ENCODE measurements around the gene ANKS1B.

ANKS1B gene

DNA sequence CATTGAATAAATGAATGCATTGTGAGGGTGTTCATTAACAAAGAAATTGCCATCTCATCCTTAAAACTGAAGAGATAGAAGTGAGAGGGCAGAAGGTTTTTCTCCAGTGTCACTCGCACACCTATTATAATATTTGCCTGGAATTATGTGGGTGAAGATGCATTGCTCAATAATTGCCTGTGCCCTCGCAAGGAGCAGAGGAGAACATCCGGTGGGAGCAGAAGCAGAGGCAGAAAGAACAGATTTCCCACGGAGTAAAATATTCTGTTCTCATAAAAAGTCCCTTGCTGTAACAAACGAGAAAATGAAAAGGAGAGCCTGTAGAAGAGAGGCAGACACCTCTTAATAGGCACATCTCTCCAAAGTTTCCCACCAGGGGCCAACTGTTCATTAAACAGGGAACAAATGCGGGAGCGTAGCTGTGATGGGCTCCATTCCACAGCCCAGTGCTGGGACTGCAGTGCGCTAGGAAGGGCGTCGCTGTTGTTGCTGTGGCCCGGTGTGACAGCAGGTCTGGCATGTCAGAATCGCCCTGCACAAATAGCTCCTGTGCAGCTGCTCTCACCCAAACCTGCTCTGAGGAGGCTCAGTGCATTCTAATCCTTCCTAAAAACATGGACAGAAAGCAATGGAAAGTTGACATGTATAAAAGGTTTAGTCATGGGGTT is 979.8 kb downstream of the ANKS1B start:
- Histone ChIP-seq H3K4me3 (IDR thresholded peaks at IDR 0.05; ENCODE audit: insufficient read depth, low read depth, low read length) (no peak overlapping the region), H3K79me2 (ENCODE audit: insufficient read depth, low read depth) (no peaks in the 10 kb centered on the region), H3K4me1 (ENCODE audit: low read depth, poor library complexity, severe bottlenecking) (no peaks in the 10 kb centered on the region), H2AFZ (ENCODE audit: low read depth) (no peak overlapping the region), H4K20me1 (ENCODE audit: insufficient read depth) (no peaks in the 10 kb centered on the region), H3K36me3 (ENCODE audit: insufficient read depth) (no peaks in the 10 kb centered on the region), H3K9ac (no peak overlapping the region), H3K4me2 (no peak overlapping the region), H3K27ac (no peak overlapping the region), H3K27me3 (ENCODE audit: insufficient read depth, low read depth) (no peaks in the 10 kb centered on the region)
- TF ChIP-seq, protein P1, sequence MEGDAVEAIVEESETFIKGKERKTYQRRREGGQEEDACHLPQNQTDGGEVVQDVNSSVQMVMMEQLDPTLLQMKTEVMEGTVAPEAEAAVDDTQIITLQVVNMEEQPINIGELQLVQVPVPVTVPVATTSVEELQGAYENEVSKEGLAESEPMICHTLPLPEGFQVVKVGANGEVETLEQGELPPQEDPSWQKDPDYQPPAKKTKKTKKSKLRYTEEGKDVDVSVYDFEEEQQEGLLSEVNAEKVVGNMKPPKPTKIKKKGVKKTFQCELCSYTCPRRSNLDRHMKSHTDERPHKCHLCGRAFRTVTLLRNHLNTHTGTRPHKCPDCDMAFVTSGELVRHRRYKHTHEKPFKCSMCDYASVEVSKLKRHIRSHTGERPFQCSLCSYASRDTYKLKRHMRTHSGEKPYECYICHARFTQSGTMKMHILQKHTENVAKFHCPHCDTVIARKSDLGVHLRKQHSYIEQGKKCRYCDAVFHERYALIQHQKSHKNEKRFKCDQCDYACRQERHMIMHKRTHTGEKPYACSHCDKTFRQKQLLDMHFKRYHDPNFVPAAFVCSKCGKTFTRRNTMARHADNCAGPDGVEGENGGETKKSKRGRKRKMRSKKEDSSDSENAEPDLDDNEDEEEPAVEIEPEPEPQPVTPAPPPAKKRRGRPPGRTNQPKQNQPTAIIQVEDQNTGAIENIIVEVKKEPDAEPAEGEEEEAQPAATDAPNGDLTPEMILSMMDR (conservative IDR thresholded peaks at IDR 0.05; ENCODE audit: low read depth, low read length) = no peak

DNA sequence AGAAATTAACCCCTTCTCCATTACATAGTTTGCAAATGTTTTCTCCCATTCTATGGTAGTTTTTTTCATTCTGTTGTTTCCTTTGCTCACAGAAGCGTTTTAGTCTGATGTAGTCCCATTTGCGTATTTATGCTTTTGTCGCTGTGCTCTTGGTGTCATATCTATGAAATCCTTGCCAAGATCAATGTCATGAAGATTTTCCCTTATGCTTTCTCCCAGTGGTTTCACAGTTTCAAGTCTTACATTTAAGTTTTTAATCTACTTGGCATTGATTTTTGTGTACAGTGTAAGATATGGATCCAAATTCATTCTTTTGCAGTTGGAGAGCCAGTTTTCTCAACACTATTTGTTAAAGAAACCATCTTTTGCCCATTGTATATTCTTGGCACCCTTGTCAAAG is 982.0 kb downstream of the ANKS1B start:
- no peak overlapping the region for H2AFZ ChIP-seq (ENCODE audit: low read depth)
- H3K27ac ChIP-seq = no peak overlapping the region
- no peaks in the 10 kb centered on the region for H3K79me2 ChIP-seq (ENCODE audit: insufficient read depth, low read depth)
- TF ChIP-seq, protein P1 (conservative IDR thresholded peaks at IDR 0.05; ENCODE audit: low read depth, low read length) = no peak
- no peaks in the 10 kb centered on the region for H3K4me1 ChIP-seq (ENCODE audit: low read depth, poor library complexity, severe bottlenecking)
- H3K9ac ChIP-seq = no peak overlapping the region
- H3K36me3 ChIP-seq (ENCODE audit: insufficient read depth) = no peaks in the 10 kb centered on the region
- H3K4me2 ChIP-seq = no peak overlapping the region
- H4K20me1 ChIP-seq (ENCODE audit: insufficient read depth) = no peaks in the 10 kb centered on the region
- no peak overlapping the region for H3K4me3 ChIP-seq (IDR thresholded peaks at IDR 0.05; ENCODE audit: insufficient read depth, low read depth, low read length)
- H3K27me3 ChIP-seq (ENCODE audit: insufficient read depth, low read depth) = no peaks in the 10 kb centered on the region

DNA sequence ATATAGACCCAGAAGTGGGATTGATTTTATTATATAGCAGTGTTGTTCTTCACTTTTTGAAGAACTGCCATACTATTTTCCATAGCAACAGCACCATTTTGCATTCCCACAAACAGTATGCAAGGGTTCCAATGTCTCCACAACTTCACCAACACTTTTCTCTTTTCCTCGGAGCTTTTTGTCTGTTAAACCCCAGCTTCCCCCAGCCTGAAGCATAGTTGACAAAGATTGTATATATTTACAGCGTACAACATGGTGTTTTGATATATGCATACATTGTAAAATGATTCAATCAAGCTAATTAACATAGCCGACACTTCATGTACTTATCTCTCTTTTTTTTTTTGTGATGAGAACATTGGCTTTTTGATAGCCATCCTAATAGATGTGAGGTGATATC is 982.6 kb downstream of the ANKS1B start:
- Histone ChIP-seq H4K20me1 (ENCODE audit: insufficient read depth) (no peaks in the 10 kb centered on the region), H3K9ac (no peak overlapping the region), H2AFZ (ENCODE audit: low read depth) (no peak overlapping the region), H3K27ac (no peak overlapping the region), H3K27me3 (ENCODE audit: insufficient read depth, low read depth) (no peaks in the 10 kb centered on the region), H3K36me3 (ENCODE audit: insufficient read depth) (no peaks in the 10 kb centered on the region), H3K4me2 (no peak overlapping the region), H3K4me1 (ENCODE audit: low read depth, poor library complexity, severe bottlenecking) (no peaks in the 10 kb centered on the region), H3K4me3 (IDR thresholded peaks at IDR 0.05; ENCODE audit: insufficient read depth, low read depth, low read length) (no peak overlapping the region), H3K79me2 (ENCODE audit: insufficient read depth, low read depth) (no peaks in the 10 kb centered on the region)
- TF ChIP-seq, protein P1 (conservative IDR thresholded peaks at IDR 0.05; ENCODE audit: low read depth, low read length) = no peak

DNA sequence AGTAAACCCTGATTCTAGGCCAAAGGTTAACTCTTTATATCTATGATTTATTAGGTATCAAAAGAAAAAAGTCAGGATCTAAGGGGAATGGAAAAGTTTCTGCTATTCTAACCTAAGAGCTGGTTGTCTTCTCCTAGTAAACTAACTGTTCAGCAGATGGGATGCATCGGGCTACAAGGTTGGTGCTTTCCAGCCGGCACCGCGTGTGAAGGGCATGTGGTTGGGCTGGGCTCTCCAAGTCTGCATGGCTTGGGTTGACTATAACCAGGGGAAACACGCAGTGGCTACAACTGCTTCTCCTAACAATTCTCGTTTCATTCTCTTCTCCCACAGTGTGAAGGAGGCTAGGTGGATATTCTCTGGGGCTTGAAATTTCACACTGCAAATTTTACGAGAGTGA is 985.2 kb downstream of the ANKS1B start:
- no peak overlapping the region for H3K4me2 ChIP-seq
- no peaks in the 10 kb centered on the region for H3K79me2 ChIP-seq (ENCODE audit: insufficient read depth, low read depth)

More for the DNA sequence above, 985.2 kb downstream of the ANKS1B start:
- Histone ChIP-seq H3K4me3 (IDR thresholded peaks at IDR 0.05; ENCODE audit: insufficient read depth, low read depth, low read length) (no peak overlapping the region), H3K9ac (no peak overlapping the region), H3K36me3 (ENCODE audit: insufficient read depth) (no peaks in the 10 kb centered on the region), H4K20me1 (ENCODE audit: insufficient read depth) (no peaks in the 10 kb centered on the region), H3K27ac (no peak overlapping the region), H2AFZ (ENCODE audit: low read depth) (no peak overlapping the region), H3K27me3 (ENCODE audit: insufficient read depth, low read depth) (no peaks in the 10 kb centered on the region), H3K4me1 (ENCODE audit: low read depth, poor library complexity, severe bottlenecking) (no peaks in the 10 kb centered on the region)
- TF ChIP-seq, protein P1 (conservative IDR thresholded peaks at IDR 0.05; ENCODE audit: low read depth, low read length) = no peak
